ENCODE measurements around the gene DNM3.
"Not testable (repeated sequence)": the region's sequence is repeated elsewhere in the genome, so short reads cannot be mapped to it uniquely, and the experiment has no call there.

Gene DNM3

GRCh38 chr1:171798311-171798710, 43.0 kb upstream of the DNM3 start:
- peaks cover 20% of the 10 kb centered on the region for H3K4me1 Mint-ChIP-seq
- no peak overlapping the region for H3K27ac Mint-ChIP-seq
- no peak overlapping the region for H3K4me3 Mint-ChIP-seq
- no peaks in the 10 kb centered on the region for H3K27me3 Mint-ChIP-seq (ENCODE audit: low read depth, poor library complexity)
- peaks cover 34% of the 10 kb centered on the region for H3K36me3 Mint-ChIP-seq (ENCODE audit: low read depth)
- DNase-seq, result no peak
- no peaks in the 10 kb centered on the region for H3K9me3 Mint-ChIP-seq
- TF ChIP-seq, protein P1, sequence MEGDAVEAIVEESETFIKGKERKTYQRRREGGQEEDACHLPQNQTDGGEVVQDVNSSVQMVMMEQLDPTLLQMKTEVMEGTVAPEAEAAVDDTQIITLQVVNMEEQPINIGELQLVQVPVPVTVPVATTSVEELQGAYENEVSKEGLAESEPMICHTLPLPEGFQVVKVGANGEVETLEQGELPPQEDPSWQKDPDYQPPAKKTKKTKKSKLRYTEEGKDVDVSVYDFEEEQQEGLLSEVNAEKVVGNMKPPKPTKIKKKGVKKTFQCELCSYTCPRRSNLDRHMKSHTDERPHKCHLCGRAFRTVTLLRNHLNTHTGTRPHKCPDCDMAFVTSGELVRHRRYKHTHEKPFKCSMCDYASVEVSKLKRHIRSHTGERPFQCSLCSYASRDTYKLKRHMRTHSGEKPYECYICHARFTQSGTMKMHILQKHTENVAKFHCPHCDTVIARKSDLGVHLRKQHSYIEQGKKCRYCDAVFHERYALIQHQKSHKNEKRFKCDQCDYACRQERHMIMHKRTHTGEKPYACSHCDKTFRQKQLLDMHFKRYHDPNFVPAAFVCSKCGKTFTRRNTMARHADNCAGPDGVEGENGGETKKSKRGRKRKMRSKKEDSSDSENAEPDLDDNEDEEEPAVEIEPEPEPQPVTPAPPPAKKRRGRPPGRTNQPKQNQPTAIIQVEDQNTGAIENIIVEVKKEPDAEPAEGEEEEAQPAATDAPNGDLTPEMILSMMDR (IDR thresholded peaks at IDR 0.05), result no peak

DNA sequence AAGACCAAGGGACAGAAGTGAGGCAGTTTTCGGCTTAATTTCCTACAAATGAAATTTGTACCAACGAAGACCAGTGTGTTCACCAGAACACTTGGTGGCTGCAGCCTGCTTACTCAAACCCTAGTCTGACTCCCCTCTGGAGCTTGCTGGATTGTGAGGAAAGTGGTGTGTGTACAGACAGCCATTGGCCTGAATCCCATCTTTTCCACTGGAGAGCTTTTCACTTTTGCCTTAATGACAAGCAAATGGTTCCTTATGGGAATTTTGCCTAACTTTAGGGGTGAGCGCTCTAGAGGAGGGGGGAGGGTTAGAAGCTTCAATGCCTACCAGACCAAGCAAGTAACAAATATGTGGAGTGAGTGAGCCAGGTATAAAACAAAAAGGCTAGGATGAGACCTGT, 42.5 kb upstream of the DNM3 start:
- TF ChIP-seq, protein P1 (IDR thresholded peaks at IDR 0.05), result no peak
- Mint-ChIP-seq H3K27ac (peak overlapping the region; percentile 82), H3K4me1 (peaks cover 20% of the 10 kb centered on the region), H3K36me3 (ENCODE audit: low read depth) (peaks cover 31% of the 10 kb centered on the region), H3K27me3 (ENCODE audit: low read depth, poor library complexity) (no peaks in the 10 kb centered on the region), H3K9me3 (no peaks in the 10 kb centered on the region), H3K4me3 (no peak overlapping the region)
- no peak for DNase-seq

DNA sequence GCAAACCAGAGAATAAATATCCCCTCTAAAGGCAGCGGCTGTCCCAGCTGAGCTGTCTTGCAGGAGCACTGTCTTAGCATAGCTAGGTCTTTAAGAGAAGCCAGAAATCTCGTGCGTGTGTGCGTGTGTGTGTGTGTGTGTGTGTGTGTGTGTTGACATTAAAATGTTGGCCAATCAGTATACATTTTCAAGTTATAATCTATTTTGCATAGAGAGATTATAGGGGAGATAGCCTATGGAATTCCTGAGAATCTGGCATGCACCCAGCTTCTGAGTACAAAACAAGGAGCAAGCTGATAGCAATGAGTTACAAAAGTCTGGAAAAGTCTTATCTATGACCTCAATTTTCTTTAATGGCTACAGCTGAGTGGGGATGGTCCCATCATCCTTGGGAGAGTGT, 42.1 kb upstream of the DNM3 start:
- Mint-ChIP-seq H3K4me3 (no peak overlapping the region), H3K4me1 (peaks cover 20% of the 10 kb centered on the region), H3K27me3 (ENCODE audit: low read depth, poor library complexity) (no peaks in the 10 kb centered on the region), H3K9me3 (no peaks in the 10 kb centered on the region), H3K27ac (no peak overlapping the region), H3K36me3 (ENCODE audit: low read depth) (peaks cover 27% of the 10 kb centered on the region)
- DNase-seq, result no peak
- TF ChIP-seq, protein P1 (IDR thresholded peaks at IDR 0.05), result no peak

GRCh38 chr1:171799698-171800097, 41.6 kb upstream of the DNM3 start:
- H3K9me3 Mint-ChIP-seq; H3K4me3 Mint-ChIP-seq; H3K27me3 Mint-ChIP-seq (ENCODE audit: low read depth, poor library complexity); DNase-seq; H3K27ac Mint-ChIP-seq: not testable (repeated sequence)
- Mint-ChIP-seq H3K4me1 (peaks cover 20% of the 10 kb centered on the region), H3K36me3 (ENCODE audit: low read depth) (peaks cover 21% of the 10 kb centered on the region)

DNA sequence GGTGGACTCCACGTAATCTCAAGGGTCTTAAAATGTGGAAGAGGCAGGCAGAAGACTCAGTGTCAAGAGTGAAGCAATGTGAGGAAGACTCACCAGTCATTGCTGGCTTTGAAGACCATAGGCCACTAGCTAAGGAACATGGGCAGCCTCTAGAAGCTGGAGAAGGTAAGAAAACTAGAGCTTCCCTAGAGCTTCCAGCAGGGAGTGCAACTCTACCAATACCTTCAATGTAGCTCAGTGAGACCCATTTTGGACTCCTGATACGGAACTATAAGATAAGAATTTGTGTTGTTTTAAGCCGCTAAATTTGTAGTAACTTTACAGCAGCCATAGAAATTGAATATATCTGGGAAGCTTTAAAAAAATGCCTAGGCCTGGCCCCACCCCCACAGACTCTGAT, 41.0 kb upstream of the DNM3 start:
- Mint-ChIP-seq H3K9me3 (no peaks in the 10 kb centered on the region), H3K27me3 (ENCODE audit: low read depth, poor library complexity) (no peaks in the 10 kb centered on the region), H3K27ac (no peak overlapping the region), H3K4me3 (no peak overlapping the region), H3K36me3 (ENCODE audit: low read depth) (peaks cover 15% of the 10 kb centered on the region), H3K4me1 (peaks cover 20% of the 10 kb centered on the region)
- no peak for DNase-seq
- TF ChIP-seq, protein P1 (IDR thresholded peaks at IDR 0.05), result no peak

DNA sequence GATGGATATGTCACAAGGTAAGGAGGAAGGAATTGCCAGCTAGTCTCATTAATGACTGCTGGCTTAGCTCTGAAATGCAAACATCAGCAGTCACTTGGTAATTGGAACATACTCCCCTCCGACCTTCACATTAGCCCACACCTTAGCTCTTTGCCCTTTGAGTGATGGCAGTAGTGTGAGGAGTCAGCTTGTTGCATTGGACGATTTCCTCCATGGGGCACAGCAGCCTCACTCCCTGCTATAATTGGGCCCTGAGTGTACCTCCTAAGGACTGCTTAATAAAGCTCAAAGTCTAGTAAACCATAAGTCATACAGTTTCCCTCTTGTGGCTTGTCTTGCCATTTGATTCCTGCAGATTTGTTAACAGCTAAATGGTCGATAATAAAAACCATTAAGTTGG, 40.4 kb upstream of the DNM3 start:
- Mint-ChIP-seq H3K4me3 (no peak overlapping the region), H3K27ac (no peak overlapping the region), H3K4me1 (peaks cover 20% of the 10 kb centered on the region), H3K9me3 (no peaks in the 10 kb centered on the region), H3K27me3 (ENCODE audit: low read depth, poor library complexity) (no peaks in the 10 kb centered on the region), H3K36me3 (ENCODE audit: low read depth) (peaks cover 14% of the 10 kb centered on the region)
- no peak for DNase-seq
- TF ChIP-seq, protein P1 (IDR thresholded peaks at IDR 0.05), result no peak
